ENCODE measurements around the gene CORO2B.

- no peak for TF ChIP-seq POLR2A (IDR thresholded peaks at IDR 0.05)
- TF ChIP-seq CTCF (IDR thresholded peaks at IDR 0.05), result no peak
Observed at GRCh38 chr15:68601206-68602197, 22.7 kb downstream of the CORO2B start.

Measured in uterus (tissue), 2 donors.